ENCODE data around the gene SLC25A30.

DNA sequence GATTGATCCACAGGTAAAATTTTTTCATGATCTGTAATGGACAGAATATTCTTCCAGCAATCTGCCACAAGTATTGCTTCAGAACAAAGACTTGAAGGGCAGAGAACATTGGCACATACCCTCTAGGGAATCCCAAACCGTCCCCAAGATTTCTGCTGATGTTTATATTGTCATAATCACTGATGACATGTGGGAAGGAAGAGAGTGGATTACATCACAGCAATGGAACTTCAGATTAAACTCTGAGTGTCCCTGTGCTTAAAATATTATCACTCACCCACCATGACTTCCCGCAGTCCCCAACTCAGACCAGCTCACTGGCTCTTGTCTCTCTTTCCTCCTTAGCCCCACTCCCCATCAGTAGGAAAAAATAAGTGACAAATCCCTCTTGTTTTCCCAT lies 68.7 kb downstream of the SLC25A30 start:
- TF ChIP-seq, protein P1, sequence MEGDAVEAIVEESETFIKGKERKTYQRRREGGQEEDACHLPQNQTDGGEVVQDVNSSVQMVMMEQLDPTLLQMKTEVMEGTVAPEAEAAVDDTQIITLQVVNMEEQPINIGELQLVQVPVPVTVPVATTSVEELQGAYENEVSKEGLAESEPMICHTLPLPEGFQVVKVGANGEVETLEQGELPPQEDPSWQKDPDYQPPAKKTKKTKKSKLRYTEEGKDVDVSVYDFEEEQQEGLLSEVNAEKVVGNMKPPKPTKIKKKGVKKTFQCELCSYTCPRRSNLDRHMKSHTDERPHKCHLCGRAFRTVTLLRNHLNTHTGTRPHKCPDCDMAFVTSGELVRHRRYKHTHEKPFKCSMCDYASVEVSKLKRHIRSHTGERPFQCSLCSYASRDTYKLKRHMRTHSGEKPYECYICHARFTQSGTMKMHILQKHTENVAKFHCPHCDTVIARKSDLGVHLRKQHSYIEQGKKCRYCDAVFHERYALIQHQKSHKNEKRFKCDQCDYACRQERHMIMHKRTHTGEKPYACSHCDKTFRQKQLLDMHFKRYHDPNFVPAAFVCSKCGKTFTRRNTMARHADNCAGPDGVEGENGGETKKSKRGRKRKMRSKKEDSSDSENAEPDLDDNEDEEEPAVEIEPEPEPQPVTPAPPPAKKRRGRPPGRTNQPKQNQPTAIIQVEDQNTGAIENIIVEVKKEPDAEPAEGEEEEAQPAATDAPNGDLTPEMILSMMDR (IDR thresholded peaks at IDR 0.05), result no peak
- TF ChIP-seq POLR2A (IDR thresholded peaks at IDR 0.05), result no peak

Data from heart left ventricle (tissue), 13 donors.